ENCODE data around the gene JAZF1.

Gene JAZF1

GRCh38 chr7:28136885-28137284 is 43.7 kb downstream of the JAZF1 start:
- in situ Hi-C loops (cut with HindIII; ENCODE audit: low pct_unique_long_range_greater_than_20kb, low sequenced_read_pairs): no loop called here

GRCh38 chr7:28136420-28136819 is 44.2 kb downstream of the JAZF1 start:
- TF ChIP-seq JUND (IDR thresholded peaks at IDR 0.05; ENCODE audit: low read depth): no peak
- no peak for DNase-seq (ENCODE audit: low read depth in 1 of 2, low spot score in 1 of 2)
- in situ Hi-C loops (cut with HindIII; ENCODE audit: low pct_unique_long_range_greater_than_20kb, low sequenced_read_pairs): no loop called here

More at GRCh38 chr7:28136885-28137284, 43.7 kb downstream of the JAZF1 start:
- peak in 1 of 2 experiments; percentile 14 for DNase-seq (ENCODE audit: low read depth in 1 of 2, low spot score in 1 of 2)
- no peak for TF ChIP-seq JUND (IDR thresholded peaks at IDR 0.05; ENCODE audit: low read depth)

- in situ Hi-C loops (cut with HindIII; ENCODE audit: low pct_unique_long_range_greater_than_20kb, low sequenced_read_pairs): no loop called here
- TF ChIP-seq JUND (IDR thresholded peaks at IDR 0.05; ENCODE audit: low read depth): no peak
- no peak for DNase-seq (ENCODE audit: low read depth in 1 of 2, low spot score in 1 of 2)
Measured at GRCh38 chr7:28135760-28136159, 44.8 kb downstream of the JAZF1 start.

DNA sequence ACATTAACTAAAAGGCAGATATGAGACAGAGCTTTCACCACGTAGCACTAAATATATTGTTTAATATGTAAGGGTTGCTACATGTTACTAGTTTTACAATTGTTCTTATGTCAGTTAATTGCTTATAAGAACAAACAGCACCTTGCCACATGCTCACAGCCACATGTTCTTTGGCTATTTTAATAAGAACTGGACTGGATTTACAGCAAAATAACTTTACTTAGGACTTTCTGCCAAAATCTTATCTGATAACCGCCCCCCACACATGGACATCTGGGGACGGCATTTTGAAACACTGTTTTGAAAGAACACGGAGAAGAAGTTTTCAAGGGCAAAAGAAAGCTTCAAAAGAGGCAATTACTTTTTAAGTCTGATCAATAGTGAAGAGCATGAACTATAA is 45.3 kb downstream of the JAZF1 start:
- DNase-seq (ENCODE audit: low read depth in 1 of 2, low spot score in 1 of 2): no peak
- in situ Hi-C loops (cut with HindIII; ENCODE audit: low pct_unique_long_range_greater_than_20kb, low sequenced_read_pairs): no loop called here
- no peak for TF ChIP-seq JUND (IDR thresholded peaks at IDR 0.05; ENCODE audit: low read depth)

- in situ Hi-C loops (cut with HindIII; ENCODE audit: low pct_unique_long_range_greater_than_20kb, low sequenced_read_pairs): no loop called here
- DNase-seq (ENCODE audit: low read depth in 1 of 2, low spot score in 1 of 2): no peak
- TF ChIP-seq JUND (IDR thresholded peaks at IDR 0.05; ENCODE audit: low read depth): no peak
Measured at GRCh38 chr7:28133872-28134271, 46.7 kb downstream of the JAZF1 start.

DNA sequence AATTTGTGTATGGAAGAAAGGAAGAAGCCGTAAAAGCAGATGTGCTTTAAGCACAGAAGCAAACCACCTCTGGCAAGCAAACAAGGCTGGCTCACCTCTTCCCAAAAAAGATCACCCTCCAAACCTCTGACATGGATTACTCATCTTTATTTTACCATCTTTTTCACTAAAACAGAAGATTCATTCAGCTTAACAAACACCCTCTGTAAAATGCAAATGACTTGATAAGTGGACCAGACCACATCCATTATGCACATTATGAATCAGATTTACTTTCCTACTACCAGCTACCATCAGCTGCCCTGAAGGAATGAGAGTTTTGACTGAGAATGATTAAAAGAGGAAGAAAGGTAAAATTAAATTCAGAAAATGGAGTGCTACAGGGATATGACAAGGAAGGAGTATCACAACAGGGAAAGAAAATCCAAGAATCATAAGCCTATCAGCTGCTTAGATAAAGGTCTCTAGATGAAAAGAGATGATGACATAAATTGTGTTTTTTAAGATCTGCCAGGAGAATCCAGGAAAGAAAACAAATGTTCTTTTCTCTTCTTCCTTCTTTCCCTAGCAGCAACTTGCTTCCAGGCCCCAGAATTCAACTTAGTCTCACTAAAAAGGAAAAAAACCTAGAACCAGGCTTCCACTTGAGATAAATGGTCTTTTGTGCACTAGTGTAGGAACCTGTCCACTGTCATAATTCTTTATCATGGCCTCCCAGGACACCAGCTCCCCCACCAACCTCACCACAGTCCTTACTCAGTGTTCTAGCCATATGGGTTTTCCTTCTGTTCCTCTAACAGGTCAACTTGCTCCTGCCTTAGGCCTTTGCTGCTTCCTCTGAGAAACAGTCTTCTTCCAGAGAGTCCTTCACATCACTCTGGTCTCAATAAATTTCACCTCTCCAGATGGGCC is 47.4 kb downstream of the JAZF1 start:
- DNase-seq (ENCODE audit: low read depth in 1 of 2, low spot score in 1 of 2): no peak
- no peak for TF ChIP-seq JUND (IDR thresholded peaks at IDR 0.05; ENCODE audit: low read depth)
- in situ Hi-C loops (cut with HindIII; ENCODE audit: low pct_unique_long_range_greater_than_20kb, low sequenced_read_pairs): no loop called here

DNA sequence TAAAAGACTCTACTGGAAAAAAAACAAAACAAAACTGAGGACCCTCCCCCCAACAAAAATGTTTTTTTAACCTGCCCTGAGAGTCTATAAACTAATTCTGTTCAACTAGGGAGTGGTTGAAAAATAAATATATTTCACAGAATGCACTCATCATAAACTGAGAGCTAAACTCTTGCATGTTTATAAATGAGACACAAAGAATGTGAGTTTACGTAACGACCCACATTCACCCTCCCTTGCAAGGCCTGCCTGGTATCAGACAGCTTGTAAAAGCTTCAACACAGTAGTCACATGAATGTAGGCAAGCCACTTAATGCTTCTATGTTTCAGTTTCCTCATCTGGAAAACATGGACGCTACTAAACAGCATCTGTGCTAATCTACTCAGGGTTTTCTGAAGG is 50.3 kb downstream of the JAZF1 start:
- in situ Hi-C loops (cut with HindIII; ENCODE audit: low pct_unique_long_range_greater_than_20kb, low sequenced_read_pairs): no loop called here
- no peak for DNase-seq (ENCODE audit: low read depth in 1 of 2, low spot score in 1 of 2)
- TF ChIP-seq JUND (IDR thresholded peaks at IDR 0.05; ENCODE audit: low read depth): no peak

GRCh38 chr7:28128608-28129007 is 52.0 kb downstream of the JAZF1 start:
- no peak for TF ChIP-seq JUND (IDR thresholded peaks at IDR 0.05; ENCODE audit: low read depth)
- no peak for DNase-seq (ENCODE audit: low read depth in 1 of 2, low spot score in 1 of 2)
- in situ Hi-C loops (cut with HindIII; ENCODE audit: low pct_unique_long_range_greater_than_20kb, low sequenced_read_pairs): no loop called here

- TF ChIP-seq JUND (IDR thresholded peaks at IDR 0.05; ENCODE audit: low read depth): no peak
- in situ Hi-C loops (cut with HindIII; ENCODE audit: low pct_unique_long_range_greater_than_20kb, low sequenced_read_pairs): no loop called here
Measured at GRCh38 chr7:28126410-28127041, 54.1 kb downstream of the JAZF1 start.

GRCh38 chr7:28125431-28126409 is 54.9 kb downstream of the JAZF1 start:
- DNase-seq (ENCODE audit: low read depth in 1 of 2, low spot score in 1 of 2): no peak
- TF ChIP-seq JUND (IDR thresholded peaks at IDR 0.05; ENCODE audit: low read depth): no peak
- in situ Hi-C loops (cut with HindIII; ENCODE audit: low pct_unique_long_range_greater_than_20kb, low sequenced_read_pairs): no loop called here

More at GRCh38 chr7:28126410-28127041, 54.1 kb downstream of the JAZF1 start:
- no peak for DNase-seq (ENCODE audit: low read depth in 1 of 2, low spot score in 1 of 2)

GRCh38 chr7:28124413-28124812 is 56.2 kb downstream of the JAZF1 start:
- in situ Hi-C loops (cut with HindIII; ENCODE audit: low pct_unique_long_range_greater_than_20kb, low sequenced_read_pairs): no loop called here
- DNase-seq (ENCODE audit: low read depth in 1 of 2, low spot score in 1 of 2): no peak
- no peak for TF ChIP-seq JUND (IDR thresholded peaks at IDR 0.05; ENCODE audit: low read depth)

- in situ Hi-C loops (cut with HindIII; ENCODE audit: low pct_unique_long_range_greater_than_20kb, low sequenced_read_pairs): no loop called here
- TF ChIP-seq JUND (IDR thresholded peaks at IDR 0.05; ENCODE audit: low read depth): no peak
- no peak for DNase-seq (ENCODE audit: low read depth in 1 of 2, low spot score in 1 of 2)
Measured at GRCh38 chr7:28123752-28124151, 56.8 kb downstream of the JAZF1 start.
